DOHH2 (cell line): ENCODE data around the gene CCDC6.

ENCODE experiments used
- H3F3A ChIP-seq: fragments of 200-600 bp; sonication (generic), shearing (Covaris generic); 2 replicates; pipeline ENCODE4 v1.6.0; 2016; ENCODE audit warnings: antibody characterized with exemption, mild to moderate bottlenecking; ENCODE audit not compliant: control insufficient read depth, insufficient read depth
- H3K27ac ChIP-seq: fragments of 200-600 bp; sonication (generic); 2 replicates; pipeline ENCODE4 v1.5.1; 2014; ENCODE audit warnings: low read depth, mild to moderate bottlenecking, low read length, moderate library complexity
- H3K27me3 ChIP-seq: fragments of 200-600 bp; sonication (generic); 2 replicates; pipeline ENCODE4 v1.6.1; 2014; ENCODE audit warnings: mild to moderate bottlenecking, low read length, mixed read lengths; ENCODE audit not compliant: control insufficient read depth
- H3K36me3 ChIP-seq: fragments of 200-600 bp; sonication (generic); 2 replicates; pipeline ENCODE4 v1.6.1; 2014; ENCODE audit warnings: mild to moderate bottlenecking, low read length, moderate library complexity, mixed read lengths; ENCODE audit not compliant: control insufficient read depth
- H3K4me1 ChIP-seq: fragments of 200-600 bp; sonication (generic); 2 replicates; pipeline ENCODE4 v1.6.1; 2014; ENCODE audit warnings: mild to moderate bottlenecking, low read length, mixed read lengths; ENCODE audit not compliant: control insufficient read depth
- H3K4me2 ChIP-seq: fragments of 200-600 bp; sonication (generic); 2 replicates; pipeline ENCODE4 v1.6.0; 2014; ENCODE audit warnings: mild to moderate bottlenecking, low read length, moderate library complexity
- H3K4me3 ChIP-seq: fragments of 200-600 bp; sonication (generic); 2 replicates; pipeline ENCODE4 v1.5.1; 2014; ENCODE audit warnings: mild to moderate bottlenecking, low read length, mixed read lengths
- H3K79me2 ChIP-seq: fragments of 200-600 bp; sonication (generic); 2 replicates; pipeline ENCODE4 v1.6.1; 2014; ENCODE audit warnings: mild to moderate bottlenecking, low read length, mixed read lengths; ENCODE audit not compliant: control insufficient read depth
- H3K9me2 ChIP-seq: fragments of 200-600 bp; sonication (generic); replicated peaks from 2 replicates; pipeline ENCODE4 v1.6.1; 2014; ENCODE audit warnings: mild to moderate bottlenecking, low read length, mixed read lengths; ENCODE audit not compliant: control insufficient read depth
- H3K9me3 ChIP-seq: fragments of 200-600 bp; sonication (generic); 2 replicates; pipeline ENCODE4 v1.6.1; 2014; ENCODE audit warnings: antibody characterized with exemption, low read length, mixed read lengths; ENCODE audit not compliant: control insufficient read depth, insufficient read depth
- H4K20me1 ChIP-seq: fragments of 200-600 bp; sonication (generic); 2 replicates; pipeline ENCODE4 v1.6.0; 2014; ENCODE audit warnings: low read depth, mild to moderate bottlenecking, antibody characterized with exemption, low read length, moderate library complexity; ENCODE audit not compliant: control insufficient read depth, insufficient read depth
- CTCF ChIP-seq: fragments of 200-600 bp; sonication (generic); IDR thresholded peaks from one replicate; pipeline ENCODE4 v1.5.1; 2014; ENCODE audit warnings: antibody characterized with exemption, mild to moderate bottlenecking, low read depth, low read length; ENCODE audit not compliant: poor library complexity, severe bottlenecking
- EZH2phosphoT487 ChIP-seq: fragments of 200-600 bp; sonication (generic); IDR thresholded peaks from 2 replicates; pipeline ENCODE4 v1.6.1; 2017; ENCODE audit warnings: borderline replicate concordance, mild to moderate bottlenecking, antibody characterized with exemption, low read length, moderate library complexity, mixed read lengths

Gene CCDC6

GRCh38 chr10:59913547-59914237 is 7.3 kb upstream of the CCDC6 start:
- H3K36me3 ChIP-seq = no peaks in the 10 kb centered on the region
- peaks cover 4% of the 10 kb centered on the region for H3K4me1 ChIP-seq
- no peak overlapping the region for H3K4me3 ChIP-seq
- no peak overlapping the region for H3K27ac ChIP-seq
- H3K79me2 ChIP-seq = no peaks in the 10 kb centered on the region
- no peak overlapping the region for H3K4me2 ChIP-seq
- H3K27me3 ChIP-seq = no peaks in the 10 kb centered on the region
- TF ChIP-seq EZH2phosphoT487 (no peak), CTCF (no peak)
- H3K9me2 ChIP-seq = no peaks in the 10 kb centered on the region
- no peaks in the 10 kb centered on the region for H3F3A ChIP-seq
- H3K9me3 ChIP-seq = peaks cover 12% of the 10 kb centered on the region; the same call in 1 of the 2 replicates
- H4K20me1 ChIP-seq = no peaks in the 10 kb centered on the region

GRCh38 chr10:59910867-59911266 is 4.5 kb upstream of the CCDC6 start:
- H3K9me3 ChIP-seq = peaks cover 12% of the 10 kb centered on the region; the same call in 1 of the 2 replicates
- TF ChIP-seq CTCF (no peak), EZH2phosphoT487 (no peak)
- no peaks in the 10 kb centered on the region for H4K20me1 ChIP-seq
- peaks cover 3% of the 10 kb centered on the region for H3K36me3 ChIP-seq
- H3K4me2 ChIP-seq = no peak overlapping the region
- no peak overlapping the region for H3K27ac ChIP-seq
- H3K4me1 ChIP-seq = peaks cover 19% of the 10 kb centered on the region
- H3K79me2 ChIP-seq = peaks cover 10% of the 10 kb centered on the region
- H3K27me3 ChIP-seq = no peaks in the 10 kb centered on the region
- H3F3A ChIP-seq = peaks cover 11% of the 10 kb centered on the region
- no peak overlapping the region for H3K4me3 ChIP-seq
- no peaks in the 10 kb centered on the region for H3K9me2 ChIP-seq

GRCh38 chr10:59909815-59910214 is 3.5 kb upstream of the CCDC6 start:
- Histone ChIP-seq H3F3A (peaks cover 11% of the 10 kb centered on the region), H3K9me2 (no peaks in the 10 kb centered on the region), H3K4me1 (peaks cover 23% of the 10 kb centered on the region), H3K79me2 (peaks cover 20% of the 10 kb centered on the region), H3K36me3 (peaks cover 9% of the 10 kb centered on the region), H4K20me1 (peaks cover 4% of the 10 kb centered on the region; the same call in 1 of the 2 replicates), H3K9me3 (peaks cover 12% of the 10 kb centered on the region; the same call in 1 of the 2 replicates), H3K4me2 (no peak overlapping the region), H3K27ac (no peak overlapping the region), H3K27me3 (no peaks in the 10 kb centered on the region), H3K4me3 (no peak overlapping the region)
- TF ChIP-seq CTCF = no peak
- TF ChIP-seq EZH2phosphoT487 = no peak
